ENCODE data around the gene GPR161.

- TF ChIP-seq POLR2A (IDR thresholded peaks at IDR 0.05), result no peak
- TF ChIP-seq CTCF (IDR thresholded peaks at IDR 0.05), result no peak
- TF ChIP-seq EP300 (IDR thresholded peaks at IDR 0.05), result no peak
Measured at GRCh38 chr1:168129933-168130332, 6.8 kb downstream of the GPR161 start.
